Fibroblast of skin of left biceps (primary cell): ENCODE data around the gene PDE4B.
"Not testable (repeated sequence)": the region's sequence is repeated elsewhere in the genome, so short reads cannot be mapped to it uniquely, and the experiment has no call there.

ENCODE experiments used
- DNase-seq, 2 experiments: peaks; one replicate each; pipeline ENCODE4 v3.0.0-alpha.2; 2013; ENCODE audit warnings: low read depth in 2 of 2

PDE4B gene

GRCh38 chr1:66134004-66134403 lies 341.3 kb downstream of the PDE4B start:
- no peak for DNase-seq

DNA sequence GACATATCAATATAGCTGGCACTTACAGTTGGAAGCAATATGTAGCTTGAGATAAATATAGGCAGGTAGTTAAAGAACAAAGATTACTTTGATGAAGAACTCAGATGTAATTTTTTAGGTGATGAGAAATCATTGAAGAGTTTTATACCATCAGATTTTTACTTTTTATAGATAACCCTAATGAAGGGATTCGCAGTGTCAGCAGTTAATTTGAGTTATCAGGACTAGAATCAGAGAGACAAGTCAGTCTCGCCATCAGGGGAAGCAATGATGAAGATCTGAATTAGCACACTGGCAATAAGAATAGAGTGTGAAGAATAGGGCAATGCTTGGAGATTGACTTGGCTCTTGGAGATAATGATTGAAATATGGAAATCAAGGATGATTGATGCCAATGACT lies 342.5 kb downstream of the PDE4B start:
- DNase-seq: no peak

- DNase-seq: not testable (repeated sequence)
These were observed 343.7 kb downstream of the PDE4B start for GRCh38 chr1:66136423-66136822.

- DNase-seq: no peak
These were observed 344.5 kb downstream of the PDE4B start for GRCh38 chr1:66137235-66137634.

DNA sequence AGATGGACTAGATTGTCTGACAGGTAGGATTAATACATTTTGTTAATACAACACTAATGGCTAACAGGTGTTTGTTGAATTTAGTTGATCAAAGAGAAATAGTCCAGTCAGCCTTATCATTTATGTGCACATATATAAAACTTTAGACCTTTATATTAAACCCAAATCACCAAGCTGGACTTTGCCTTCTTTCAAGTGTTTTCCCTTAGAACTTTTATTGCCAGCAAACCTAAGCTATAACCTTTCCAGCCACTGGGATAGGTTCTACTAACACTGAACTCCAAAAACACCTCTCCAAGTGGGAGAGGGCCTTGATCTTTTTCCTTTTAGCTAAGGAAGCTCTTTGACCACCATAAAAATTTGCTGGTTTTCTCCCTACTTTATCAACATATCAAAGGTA lies 345.9 kb downstream of the PDE4B start:
- no peak for DNase-seq

- DNase-seq: no peak
These were observed 347.4 kb downstream of the PDE4B start for GRCh38 chr1:66140072-66140471.

DNA sequence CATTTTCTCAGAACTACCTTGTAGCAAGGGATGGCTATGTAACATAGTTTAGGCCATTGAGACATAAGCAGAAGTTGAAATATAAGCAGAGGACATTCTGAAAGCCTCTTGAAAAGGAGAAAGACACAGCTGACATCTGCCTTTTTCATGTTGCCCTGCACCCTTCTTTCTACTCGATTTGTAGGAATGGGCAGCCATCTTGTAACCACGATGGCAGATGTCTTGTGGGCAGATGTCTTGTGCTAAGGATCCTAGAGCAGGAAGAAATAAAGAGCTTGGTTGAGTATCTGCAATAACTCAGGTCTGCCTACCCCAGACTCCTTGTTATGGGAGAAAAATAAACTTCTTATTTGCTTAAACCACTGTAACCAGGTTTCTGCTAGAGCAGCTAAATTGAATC lies 351.0 kb downstream of the PDE4B start:
- DNase-seq: no peak

DNA sequence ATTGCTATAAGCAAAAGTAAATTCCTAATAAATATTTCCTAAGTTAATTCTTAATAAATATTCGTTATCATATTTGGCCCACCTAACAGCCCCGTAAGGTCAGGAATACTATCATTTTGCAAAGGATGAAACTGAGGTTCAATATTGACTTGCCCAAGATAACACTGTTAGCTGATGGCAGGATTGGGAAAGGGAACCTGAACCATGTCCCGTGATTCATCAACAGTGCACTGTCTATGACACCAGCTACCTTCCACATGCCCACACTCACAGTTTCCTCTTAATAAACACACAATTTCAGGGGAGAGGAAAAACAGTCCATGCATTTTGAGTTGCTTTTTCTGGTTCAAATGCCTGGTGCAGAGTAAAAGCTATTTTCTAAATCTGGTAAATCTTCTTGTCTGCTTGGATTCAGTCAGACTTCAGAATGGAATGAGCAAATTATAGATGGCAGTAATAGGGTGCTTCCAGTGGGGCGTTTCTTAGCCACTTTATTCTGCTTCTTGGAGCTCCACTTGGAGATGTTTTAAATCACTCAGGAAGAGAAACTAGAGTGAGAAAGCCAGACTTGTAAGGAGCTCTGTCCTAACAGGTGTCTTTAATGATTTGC lies 354.6 kb downstream of the PDE4B start:
- no peak for DNase-seq

DNA sequence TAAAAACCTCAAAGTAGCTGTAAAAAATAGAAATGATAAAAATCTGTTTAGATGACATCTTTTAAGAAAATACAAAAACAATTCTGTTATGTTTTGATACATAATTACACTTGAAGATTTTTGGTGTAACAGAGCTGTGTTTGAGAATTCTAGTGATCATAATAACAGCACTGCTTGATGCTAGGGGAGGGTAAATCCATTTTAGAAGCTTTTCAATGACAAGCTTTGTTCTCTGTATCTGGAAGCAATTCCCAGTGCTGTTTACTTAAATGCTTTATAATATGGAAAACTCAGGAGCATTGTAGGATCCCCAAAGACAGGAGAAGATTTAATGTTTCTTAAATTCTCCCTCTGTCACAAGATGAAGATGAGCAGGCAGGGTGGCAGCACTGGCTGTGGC lies 359.3 kb downstream of the PDE4B start:
- no peak for DNase-seq

DNA sequence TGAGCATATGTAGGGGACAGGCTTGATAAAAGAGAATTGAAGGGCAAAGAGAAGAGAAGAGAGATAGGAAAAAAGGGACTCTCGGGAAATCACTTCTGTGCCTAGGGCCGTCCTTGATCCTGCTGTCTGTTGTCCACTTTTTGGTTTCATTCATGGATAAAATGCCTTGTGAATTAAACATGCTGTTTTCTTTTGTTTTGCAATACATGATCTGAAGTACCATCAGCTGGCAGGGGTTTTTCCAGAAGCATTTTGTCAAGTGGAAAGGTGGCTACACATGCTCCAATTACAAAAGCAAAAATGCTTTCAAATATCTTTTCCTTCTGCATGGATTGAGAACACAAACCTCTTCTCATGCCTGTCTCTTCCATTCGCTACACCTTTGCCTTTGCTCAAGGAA lies 361.7 kb downstream of the PDE4B start:
- DNase-seq: no peak

DNA sequence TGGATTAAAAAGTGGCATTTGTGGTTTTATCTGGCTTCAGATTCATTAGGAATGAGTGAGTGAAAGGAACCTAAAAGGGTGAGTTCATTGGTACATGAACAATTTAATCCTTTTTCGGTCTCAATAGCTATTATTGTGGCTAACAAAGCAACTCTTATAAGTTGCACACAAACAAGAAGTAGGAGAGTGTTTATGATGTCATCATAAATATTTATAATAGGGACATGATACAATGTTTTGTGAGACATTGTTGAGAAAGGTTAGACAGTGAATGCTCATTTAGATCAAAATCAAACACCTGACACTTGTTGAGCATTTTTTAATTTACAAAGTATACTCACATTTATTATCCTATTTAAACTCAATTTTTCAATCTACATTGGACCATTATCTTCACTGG lies 363.4 kb downstream of the PDE4B start:
- DNase-seq: no peak

DNA sequence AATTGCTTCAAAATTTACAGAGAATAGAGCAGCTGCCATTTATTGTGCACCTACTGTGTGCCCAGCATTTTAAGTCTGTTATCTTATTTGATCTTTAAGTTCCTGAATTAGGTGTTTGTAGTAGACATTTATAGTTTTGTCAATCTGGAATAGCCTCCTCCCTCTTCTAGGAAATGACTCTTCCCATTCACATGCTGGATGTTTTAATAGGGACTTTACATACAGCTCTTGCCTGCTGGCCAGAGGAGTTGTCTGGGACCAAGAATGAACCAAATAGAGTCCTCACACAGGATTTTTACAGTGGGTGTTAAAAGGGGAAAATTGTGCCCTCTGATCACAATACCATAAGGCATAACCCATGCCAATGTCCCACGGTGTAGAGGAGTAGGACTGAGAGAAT lies 367.1 kb downstream of the PDE4B start:
- no peak for DNase-seq

GRCh38 chr1:66160719-66161118 lies 368.0 kb downstream of the PDE4B start:
- DNase-seq: no peak

GRCh38 chr1:66166753-66167152 lies 374.1 kb downstream of the PDE4B start:
- no peak for DNase-seq

- DNase-seq: no peak
These were observed 374.6 kb downstream of the PDE4B start for GRCh38 chr1:66167267-66167666.

DNA sequence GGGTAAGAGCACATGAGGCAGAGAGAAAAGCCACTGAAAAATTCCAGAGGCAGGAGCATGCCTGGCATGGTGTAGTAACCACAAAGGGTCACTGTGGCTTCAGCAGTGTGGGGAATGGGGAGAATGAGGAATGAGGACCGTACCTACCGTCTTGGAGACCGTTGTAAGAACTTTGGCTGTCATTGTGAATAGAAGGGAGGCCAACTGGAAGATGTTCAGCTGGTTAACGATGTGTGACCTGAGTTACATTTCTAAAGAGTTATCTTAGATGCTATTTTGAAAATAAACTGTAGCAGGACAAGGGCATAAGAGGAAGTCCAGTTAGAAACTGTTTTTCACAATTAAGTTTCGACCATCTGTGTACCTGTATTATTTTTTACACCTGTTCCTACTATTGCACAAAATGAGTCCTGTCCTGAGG lies 375.8 kb downstream of the PDE4B start:
- DNase-seq: no peak

- no peak for DNase-seq
These were observed 376.4 kb downstream of the PDE4B start for GRCh38 chr1:66168948-66169671.

GRCh38 chr1:66172272-66172671 lies 379.6 kb downstream of the PDE4B start:
- DNase-seq: no peak

- DNase-seq: no peak
These were observed 382.4 kb downstream of the PDE4B start for GRCh38 chr1:66175098-66175497.

DNA sequence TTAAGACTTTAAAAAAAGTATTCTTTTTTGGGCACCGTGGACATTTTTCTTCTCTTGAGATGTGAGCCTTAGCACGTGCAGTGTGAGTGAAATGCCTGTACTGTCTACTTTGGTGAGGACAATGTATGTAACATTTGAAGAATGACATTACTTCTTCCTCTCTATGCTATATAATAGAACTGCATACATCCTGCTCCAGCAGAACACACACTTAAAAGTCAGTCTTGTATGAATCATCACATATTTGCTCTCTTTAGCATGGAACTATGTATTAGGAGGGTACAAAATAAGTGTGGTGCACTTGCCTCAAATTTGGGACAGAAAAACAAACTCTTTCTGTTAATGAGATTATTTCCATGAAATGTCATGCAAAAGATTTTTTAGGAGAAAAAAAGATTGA lies 382.9 kb downstream of the PDE4B start:
- DNase-seq: no peak

GRCh38 chr1:66176012-66176715 lies 383.5 kb downstream of the PDE4B start:
- DNase-seq: no peak

DNA sequence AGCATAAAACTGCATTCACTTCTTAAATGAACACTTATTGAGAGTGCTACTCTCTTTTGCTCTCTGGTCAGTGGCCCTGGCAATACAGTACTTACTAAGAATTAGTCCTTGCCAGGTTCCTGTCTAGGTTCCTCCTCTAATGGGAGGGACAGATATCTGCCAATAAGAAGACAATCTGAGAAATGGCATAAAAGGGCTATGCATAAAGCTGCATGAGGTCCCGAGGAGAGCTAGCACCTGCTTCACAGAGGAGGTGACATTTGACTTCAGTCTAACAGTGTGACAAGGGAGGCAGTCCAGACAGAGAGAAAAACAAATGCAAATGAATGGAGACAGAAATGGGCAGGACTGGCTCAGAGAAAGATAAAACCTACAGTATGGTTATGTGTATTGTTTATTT lies 384.1 kb downstream of the PDE4B start:
- no peak for DNase-seq

DNA sequence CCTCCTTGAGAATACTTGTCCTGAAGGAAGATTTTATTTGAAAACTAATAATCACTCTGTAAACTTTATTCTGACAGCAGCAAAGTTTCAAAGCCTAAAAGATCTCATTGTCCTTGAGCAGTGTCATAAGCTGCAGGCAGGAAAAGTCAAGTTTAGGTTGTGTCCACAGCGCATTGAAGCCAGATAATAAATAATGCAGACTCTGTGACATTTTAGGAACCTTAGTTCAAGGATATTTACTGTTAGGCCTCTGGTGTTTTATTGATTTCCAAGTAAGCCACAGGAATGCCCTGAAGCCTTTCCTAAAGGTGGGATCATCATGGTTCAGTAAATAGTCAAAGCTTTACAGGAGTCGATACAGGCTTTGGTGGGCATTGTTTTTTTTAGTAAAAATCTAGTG lies 384.8 kb downstream of the PDE4B start:
- no peak for DNase-seq
